ENCODE results near the gene ST7. TPM values are rescaled to one million over a fixed set of nuclear protein-coding genes. Genes with fewer than 3 reads are reported as not detected.
"Not testable (repeated sequence)": the region's sequence is repeated elsewhere in the genome, so short reads cannot be mapped to it uniquely, and the experiment has no call there.

ST7 gene
- total and polyA plus RNA-seq, 7 experiments from 2014 or later: 2.1 to 6.4 (median 4.1) TPM

- DNase-seq: no peak
- H3K36me3 ChIP-seq (ENCODE audit: control insufficient read depth in 2 of 3, insufficient read depth in 3 of 3, low read length in 3 of 3): no peaks in the 10 kb centered on the region
Measured at GRCh38 chr7:117231047-117231359, 277.7 kb downstream of the ST7 start.

GRCh38 chr7:117237646-117238045 lies 284.3 kb downstream of the ST7 start:
- Histone ChIP-seq H3K36me3 (ENCODE audit: control insufficient read depth in 2 of 3, insufficient read depth in 3 of 3, low read length in 3 of 3) (no peaks in the 10 kb centered on the region), H3K27ac (ENCODE audit: low read depth, low read length) (no peak overlapping the region), H3K9me3 (ENCODE audit: control insufficient read depth in 2 of 3, low read length in 3 of 3) (no peaks in the 10 kb centered on the region), H3K4me3 (ENCODE audit: low read length) (no peak overlapping the region), H3K4me1 (ENCODE audit: control insufficient read depth in 2 of 2, insufficient read depth in 2 of 2, low read length in 2 of 2) (no peaks in the 10 kb centered on the region), H3K27me3 (ENCODE audit: control insufficient read depth in 2 of 2, insufficient read depth in 2 of 2, low read length in 2 of 2) (no peaks in the 10 kb centered on the region)
- Mint-ChIP-seq H3K4me1 (no peaks in the 10 kb centered on the region), H3K36me3 (no peaks in the 10 kb centered on the region), H3K9me3 (peaks cover 0 to 15% (median 3%) of the 10 kb centered on the region in 11 donors), H3K4me3 (no peak overlapping the region), H3K27ac (no peak overlapping the region), H3K27me3 (peaks cover 6 to 44% (median 29%) of the 10 kb centered on the region in 5 donors)
- ChIA-PET POLR2A (no interaction called here), CTCF (no interaction called here)
- DNase-seq (no peak), ATAC-seq (no peak)
- intact Hi-C loops (cut with micrococcal nuclease): no loop called here

More at GRCh38 chr7:117231047-117231359, 277.7 kb downstream of the ST7 start:
- POLR2A ChIA-PET: no interaction called here
- no peak overlapping the region for H3K4me3 ChIP-seq (ENCODE audit: low read length)
- H3K27me3 ChIP-seq (ENCODE audit: control insufficient read depth in 2 of 2, insufficient read depth in 2 of 2, low read length in 2 of 2): no peaks in the 10 kb centered on the region
- Mint-ChIP-seq H3K9me3 (peaks cover 0 to 11% (median 4%) of the 10 kb centered on the region in 11 donors), H3K27ac (no peak overlapping the region), H3K4me1 (peaks cover 0 to 3% (median 0%) of the 10 kb centered on the region in 7 donors), H3K27me3 (peaks cover 0 to 3% (median 0%) of the 10 kb centered on the region in 5 donors), H3K4me3 (no peak overlapping the region), H3K36me3 (no peaks in the 10 kb centered on the region)
- intact Hi-C loops (cut with micrococcal nuclease): no loop called here
- CTCF ChIA-PET: no interaction called here
- no peak for ATAC-seq
- no peaks in the 10 kb centered on the region for H3K9me3 ChIP-seq (ENCODE audit: control insufficient read depth in 2 of 3, low read length in 3 of 3)
- H3K4me1 ChIP-seq (ENCODE audit: control insufficient read depth in 2 of 2, insufficient read depth in 2 of 2, low read length in 2 of 2): no peaks in the 10 kb centered on the region
- H3K27ac ChIP-seq (ENCODE audit: low read depth, low read length): no peak overlapping the region

- Histone ChIP-seq H3K27ac (ENCODE audit: low read depth, low read length) (no peak overlapping the region), H3K9me3 (ENCODE audit: control insufficient read depth in 2 of 3, low read length in 3 of 3) (no peaks in the 10 kb centered on the region), H3K27me3 (ENCODE audit: control insufficient read depth in 2 of 2, insufficient read depth in 2 of 2, low read length in 2 of 2) (no peaks in the 10 kb centered on the region), H3K4me3 (ENCODE audit: low read length) (no peak overlapping the region), H3K4me1 (ENCODE audit: control insufficient read depth in 2 of 2, insufficient read depth in 2 of 2, low read length in 2 of 2) (no peaks in the 10 kb centered on the region), H3K36me3 (ENCODE audit: control insufficient read depth in 2 of 3, insufficient read depth in 3 of 3, low read length in 3 of 3) (no peaks in the 10 kb centered on the region)
- no peak for DNase-seq
- H3K9me3 Mint-ChIP-seq: peaks cover 0 to 14% (median 3%) of the 10 kb centered on the region in 11 donors
- no peak overlapping the region for H3K4me3 Mint-ChIP-seq
- CTCF ChIA-PET: no interaction called here
- H3K27me3 Mint-ChIP-seq: peaks cover 6 to 50% (median 34%) of the 10 kb centered on the region in 5 donors
- no peaks in the 10 kb centered on the region for H3K36me3 Mint-ChIP-seq
- ATAC-seq: no peak
- H3K4me1 Mint-ChIP-seq: no peaks in the 10 kb centered on the region
- H3K27ac Mint-ChIP-seq: no peak overlapping the region
- POLR2A ChIA-PET: no interaction called here
- intact Hi-C loops (cut with micrococcal nuclease): no loop called here
Measured at GRCh38 chr7:117238472-117238871, 285.2 kb downstream of the ST7 start.

- Mint-ChIP-seq H3K36me3 (no peaks in the 10 kb centered on the region), H3K4me1 (no peaks in the 10 kb centered on the region), H3K9me3 (peaks cover 0 to 11% (median 2%) of the 10 kb centered on the region in 11 donors), H3K4me3 (no peak overlapping the region), H3K27ac (no peak overlapping the region), H3K27me3 (peaks cover 6 to 51% (median 34%) of the 10 kb centered on the region in 5 donors)
- ChIA-PET POLR2A (no interaction called here), CTCF (no interaction called here)
- DNase-seq (no peak), ATAC-seq (no peak)
- Histone ChIP-seq H3K27me3 (ENCODE audit: control insufficient read depth in 2 of 2, insufficient read depth in 2 of 2, low read length in 2 of 2) (no peaks in the 10 kb centered on the region), H3K4me1 (ENCODE audit: control insufficient read depth in 2 of 2, insufficient read depth in 2 of 2, low read length in 2 of 2) (no peaks in the 10 kb centered on the region), H3K36me3 (ENCODE audit: control insufficient read depth in 2 of 3, insufficient read depth in 3 of 3, low read length in 3 of 3) (no peaks in the 10 kb centered on the region), H3K9me3 (ENCODE audit: control insufficient read depth in 2 of 3, low read length in 3 of 3) (no peaks in the 10 kb centered on the region), H3K27ac (ENCODE audit: low read depth, low read length) (no peak overlapping the region), H3K4me3 (ENCODE audit: low read length) (no peak overlapping the region)
- intact Hi-C loops (cut with micrococcal nuclease): no loop called here
Measured at GRCh38 chr7:117238937-117239336, 285.6 kb downstream of the ST7 start.

- DNase-seq (no peak), ATAC-seq (no peak)
- no peaks in the 10 kb centered on the region for H3K36me3 Mint-ChIP-seq
- H3K9me3 Mint-ChIP-seq: peaks cover 0 to 8% (median 0%) of the 10 kb centered on the region in 11 donors
- no peaks in the 10 kb centered on the region for H3K27me3 ChIP-seq (ENCODE audit: control insufficient read depth in 2 of 2, insufficient read depth in 2 of 2, low read length in 2 of 2)
- no peaks in the 10 kb centered on the region for H3K4me1 Mint-ChIP-seq
- POLR2A ChIA-PET: no interaction called here
- CTCF ChIA-PET: no interaction called here
- no peaks in the 10 kb centered on the region for H3K4me1 ChIP-seq (ENCODE audit: control insufficient read depth in 2 of 2, insufficient read depth in 2 of 2, low read length in 2 of 2)
- H3K4me3 Mint-ChIP-seq: no peak overlapping the region
- H3K27ac ChIP-seq (ENCODE audit: low read depth, low read length): no peak overlapping the region
- H3K36me3 ChIP-seq (ENCODE audit: control insufficient read depth in 2 of 3, insufficient read depth in 3 of 3, low read length in 3 of 3): no peaks in the 10 kb centered on the region
- H3K4me3 ChIP-seq (ENCODE audit: low read length): no peak overlapping the region
- intact Hi-C loops (cut with micrococcal nuclease): no loop called here
- H3K27me3 Mint-ChIP-seq: peaks cover 4 to 48% (median 34%) of the 10 kb centered on the region in 5 donors
- H3K9me3 ChIP-seq (ENCODE audit: control insufficient read depth in 2 of 3, low read length in 3 of 3): no peaks in the 10 kb centered on the region
- no peak overlapping the region for H3K27ac Mint-ChIP-seq
Measured at GRCh38 chr7:117241088-117241487, 287.8 kb downstream of the ST7 start.

- ChIA-PET POLR2A (no interaction called here), CTCF (no interaction called here)
- H3K4me1 ChIP-seq (ENCODE audit: control insufficient read depth in 2 of 2, insufficient read depth in 2 of 2, low read length in 2 of 2): no peaks in the 10 kb centered on the region
- H3K36me3 ChIP-seq (ENCODE audit: control insufficient read depth in 2 of 3, insufficient read depth in 3 of 3, low read length in 3 of 3): no peaks in the 10 kb centered on the region
- ATAC-seq (no peak), DNase-seq (no peak)
- Mint-ChIP-seq H3K9me3 (peaks cover 0 to 4% (median 0%) of the 10 kb centered on the region in 11 donors), H3K27me3 (peaks cover 0 to 44% (median 27%) of the 10 kb centered on the region in 5 donors), H3K27ac (no peak overlapping the region), H3K4me1 (no peaks in the 10 kb centered on the region), H3K4me3 (no peak overlapping the region), H3K36me3 (no peaks in the 10 kb centered on the region)
- H3K4me3 ChIP-seq (ENCODE audit: low read length): no peak overlapping the region
- no peak overlapping the region for H3K27ac ChIP-seq (ENCODE audit: low read depth, low read length)
- H3K9me3 ChIP-seq (ENCODE audit: control insufficient read depth in 2 of 3, low read length in 3 of 3): no peaks in the 10 kb centered on the region
- intact Hi-C loops (cut with micrococcal nuclease): no loop called here
- H3K27me3 ChIP-seq (ENCODE audit: control insufficient read depth in 2 of 2, insufficient read depth in 2 of 2, low read length in 2 of 2): no peaks in the 10 kb centered on the region
Measured at GRCh38 chr7:117243390-117243789, 290.1 kb downstream of the ST7 start.

GRCh38 chr7:117245703-117246102 lies 292.4 kb downstream of the ST7 start:
- H3K9me3 ChIP-seq (ENCODE audit: control insufficient read depth in 2 of 3, low read length in 3 of 3); DNase-seq; H3K4me3 ChIP-seq (ENCODE audit: low read length); H3K4me3 Mint-ChIP-seq; H3K36me3 ChIP-seq (ENCODE audit: control insufficient read depth in 2 of 3, insufficient read depth in 3 of 3, low read length in 3 of 3); H3K27ac Mint-ChIP-seq; H3K36me3 Mint-ChIP-seq; intact Hi-C loops (cut with micrococcal nuclease); CTCF ChIA-PET; ATAC-seq; H3K4me1 ChIP-seq (ENCODE audit: control insufficient read depth in 2 of 2, insufficient read depth in 2 of 2, low read length in 2 of 2); H3K27me3 ChIP-seq (ENCODE audit: control insufficient read depth in 2 of 2, insufficient read depth in 2 of 2, low read length in 2 of 2); POLR2A ChIA-PET; H3K4me1 Mint-ChIP-seq; H3K27ac ChIP-seq (ENCODE audit: low read depth, low read length); H3K9me3 Mint-ChIP-seq: not testable (repeated sequence)
- H3K27me3 Mint-ChIP-seq: peaks cover 0 to 40% (median 15%) of the 10 kb centered on the region in 5 donors

Measured in naive thymus-derived CD4-positive, alpha-beta T cell (primary cell).